ENCODE data around the gene ZBTB22. TPM values are rescaled to one million over a fixed set of nuclear protein-coding genes. Genes with fewer than 3 reads are reported as not detected.
A peak's percentile ranks its signal among the peaks of the same experiment; 100 is the strongest.

ZBTB22 gene
- total RNA-seq, 1 experiment from 2014 or later: 11.6 TPM

- H3K4me3 ChIP-seq (ENCODE audit: insufficient read depth, low read depth, low read length): peak within 1 kb of the TSS; percentile 88
- peak; percentile 86 for DNase-seq
- no peaks in the 10 kb centered on the region for H3K27me3 ChIP-seq (ENCODE audit: control insufficient read depth, insufficient read depth, low read length)
- H3K36me3 ChIP-seq (replicated peaks; ENCODE audit: control insufficient read depth, insufficient read depth, low read length): peaks cover 5% of the 10 kb centered on the region
Observed at GRCh38 chr6:33298773-33299236, 18.7 kb downstream of the ZBTB22 start, which contains the start of gene RGL2. Gene RGL2 (minus strand): TSS chr6:33298942. CDS start chr6:33298610, 332 bp downstream.

- peak; percentile 95 for DNase-seq
- H3K36me3 ChIP-seq (replicated peaks; ENCODE audit: control insufficient read depth, insufficient read depth, low read length): peaks cover 8% of the 10 kb centered on the region
- no peaks in the 10 kb centered on the region for H3K27me3 ChIP-seq (ENCODE audit: control insufficient read depth, insufficient read depth, low read length)
- peak overlapping the region; percentile 88 for H3K4me3 ChIP-seq (ENCODE audit: insufficient read depth, low read depth, low read length)
Observed at GRCh38 chr6:33297956-33298772, 19.4 kb downstream of the ZBTB22 start.

- Histone ChIP-seq H3K27me3 (ENCODE audit: control insufficient read depth, insufficient read depth, low read length) (no peaks in the 10 kb centered on the region), H3K36me3 (replicated peaks; ENCODE audit: control insufficient read depth, insufficient read depth, low read length) (peaks cover 10% of the 10 kb centered on the region), H3K4me3 (ENCODE audit: insufficient read depth, low read depth, low read length) (peak overlapping the region; percentile 88)
- peak; percentile 96 for DNase-seq
Observed at GRCh38 chr6:33297406-33297955, 20.1 kb downstream of the ZBTB22 start.

- Histone ChIP-seq H3K36me3 (replicated peaks; ENCODE audit: control insufficient read depth, insufficient read depth, low read length) (peaks cover 14% of the 10 kb centered on the region), H3K27me3 (ENCODE audit: control insufficient read depth, insufficient read depth, low read length) (no peaks in the 10 kb centered on the region), H3K4me3 (ENCODE audit: insufficient read depth, low read depth, low read length) (peak overlapping the region; percentile 88)
- no peak for DNase-seq
Observed at GRCh38 chr6:33296797-33297405, 20.6 kb downstream of the ZBTB22 start.

GRCh38 chr6:33295621-33296369 lies 21.7 kb downstream of the ZBTB22 start:
- Histone ChIP-seq H3K27me3 (ENCODE audit: control insufficient read depth, insufficient read depth, low read length) (no peaks in the 10 kb centered on the region), H3K4me3 (ENCODE audit: insufficient read depth, low read depth, low read length) (no peak overlapping the region), H3K36me3 (replicated peaks; ENCODE audit: control insufficient read depth, insufficient read depth, low read length) (peaks cover 21% of the 10 kb centered on the region)
- DNase-seq: no peak

GRCh38 chr6:33294086-33294823 lies 23.3 kb downstream of the ZBTB22 start:
- Histone ChIP-seq H3K27me3 (ENCODE audit: control insufficient read depth, insufficient read depth, low read length) (no peaks in the 10 kb centered on the region), H3K36me3 (replicated peaks; ENCODE audit: control insufficient read depth, insufficient read depth, low read length) (peaks cover 22% of the 10 kb centered on the region), H3K4me3 (ENCODE audit: insufficient read depth, low read depth, low read length) (no peak overlapping the region)
- no peak for DNase-seq

GRCh38 chr6:33292996-33293682 lies 24.4 kb downstream of the ZBTB22 start:
- H3K4me3 ChIP-seq (ENCODE audit: insufficient read depth, low read depth, low read length): no peak overlapping the region
- H3K36me3 ChIP-seq (replicated peaks; ENCODE audit: control insufficient read depth, insufficient read depth, low read length): peaks cover 22% of the 10 kb centered on the region
- DNase-seq: no peak
- no peaks in the 10 kb centered on the region for H3K27me3 ChIP-seq (ENCODE audit: control insufficient read depth, insufficient read depth, low read length)

GRCh38 chr6:33290459-33290858 lies 27.1 kb downstream of the ZBTB22 start:
- peak; percentile 34 for DNase-seq
- H3K36me3 ChIP-seq (replicated peaks; ENCODE audit: control insufficient read depth, insufficient read depth, low read length): peaks cover 34% of the 10 kb centered on the region
- no peaks in the 10 kb centered on the region for H3K27me3 ChIP-seq (ENCODE audit: control insufficient read depth, insufficient read depth, low read length)
- peak overlapping the region; percentile 69; the same call in 1 of the 2 replicates for H3K4me3 ChIP-seq (ENCODE audit: insufficient read depth, low read depth, low read length)

GRCh38 chr6:33289784-33290315 lies 27.7 kb downstream of the ZBTB22 start:
- DNase-seq: no peak
- Histone ChIP-seq H3K27me3 (ENCODE audit: control insufficient read depth, insufficient read depth, low read length) (no peaks in the 10 kb centered on the region), H3K4me3 (ENCODE audit: insufficient read depth, low read depth, low read length) (peak overlapping the region; percentile 69)

GRCh38 chr6:33288921-33289783 lies 28.4 kb downstream of the ZBTB22 start, which contains the start of the genes PFDN6 and WDR46:
Gene PFDN6 (plus strand): TSS chr6:33289601. CDS start chr6:33289857, 256 bp downstream.
Gene WDR46 (minus strand): TSS chr6:33289239. CDS start chr6:33289170, 69 bp downstream.
- no peaks in the 10 kb centered on the region for H3K27me3 ChIP-seq (ENCODE audit: control insufficient read depth, insufficient read depth, low read length)
- H3K36me3 ChIP-seq (replicated peaks; ENCODE audit: control insufficient read depth, insufficient read depth, low read length): peaks cover 35% of the 10 kb centered on the region

More at GRCh38 chr6:33289784-33290315, 27.7 kb downstream of the ZBTB22 start:
- H3K36me3 ChIP-seq (replicated peaks; ENCODE audit: control insufficient read depth, insufficient read depth, low read length): peaks cover 35% of the 10 kb centered on the region

GRCh38 chr6:33288141-33288920 lies 29.2 kb downstream of the ZBTB22 start:
- peak; percentile 62 for DNase-seq
- H3K36me3 ChIP-seq (replicated peaks; ENCODE audit: control insufficient read depth, insufficient read depth, low read length): peaks cover 33% of the 10 kb centered on the region
- no peaks in the 10 kb centered on the region for H3K27me3 ChIP-seq (ENCODE audit: control insufficient read depth, insufficient read depth, low read length)
- peak overlapping the region; percentile 69 for H3K4me3 ChIP-seq (ENCODE audit: insufficient read depth, low read depth, low read length)

More at GRCh38 chr6:33288921-33289783, 28.4 kb downstream of the ZBTB22 start, which contains the start of the genes PFDN6 and WDR46:
- peak; percentile 94 for DNase-seq
- H3K4me3 ChIP-seq (ENCODE audit: insufficient read depth, low read depth, low read length): peak within 1 kb of the TSS; percentile 69
